Suppressor macrophage treated with lipopolysaccharide for 4 hours (primary cell): Measurements from ENCODE around the gene LMLN.
"Not testable (repeated sequence)": the region's sequence is repeated elsewhere in the genome, so short reads cannot be mapped to it uniquely, and the experiment has no call there.

Experiments used
- DNase-seq: peaks from one replicate; pipeline ENCODE4 v3.0.0-alpha.2; 2020

Gene LMLN

DNA sequence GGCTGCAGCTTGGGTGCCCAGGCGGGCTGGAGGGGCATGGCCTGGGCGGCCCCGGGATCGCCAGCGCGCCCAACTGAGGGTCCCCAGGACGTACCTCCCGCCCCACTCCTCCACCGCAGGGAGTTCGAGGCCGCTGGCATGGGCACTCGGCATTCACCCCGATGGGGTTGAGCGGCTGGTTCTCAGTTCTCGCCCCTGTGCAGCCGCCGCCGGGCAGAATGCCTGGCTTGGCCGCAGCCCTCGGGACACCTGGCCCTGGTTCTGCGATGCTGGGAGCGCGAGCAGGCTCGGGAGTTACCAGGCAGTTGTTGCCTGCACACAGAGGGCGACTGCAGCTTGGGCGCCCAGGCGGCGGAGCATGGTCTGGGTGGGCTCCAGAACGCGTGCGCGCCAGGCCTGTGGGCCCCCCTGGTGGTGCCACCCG, 121.4 kb downstream of the LMLN start:
- DNase-seq, result no peak

DNA sequence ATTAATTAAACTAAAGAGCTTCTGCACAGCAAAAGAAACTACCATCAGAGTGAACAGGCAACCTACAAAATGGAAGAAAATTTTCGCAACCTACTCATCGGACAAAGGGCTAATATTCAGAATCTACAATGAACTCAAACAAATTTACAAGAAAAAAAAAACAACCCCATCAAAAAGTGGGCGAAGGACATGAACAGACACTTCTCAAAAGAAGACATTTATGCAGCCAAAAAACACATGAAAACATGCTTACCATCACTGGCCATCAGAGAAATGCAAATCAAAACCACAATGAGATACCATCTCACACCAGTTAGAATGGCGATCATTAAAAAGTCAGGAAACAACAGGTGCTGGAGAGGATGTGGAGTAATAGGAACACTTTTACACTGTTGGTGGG, 122.2 kb downstream of the LMLN start:
- DNase-seq, result not testable (repeated sequence)

GRCh38 chr3:198088421-198088955, 128.5 kb downstream of the LMLN start:
- DNase-seq, result no peak

DNA sequence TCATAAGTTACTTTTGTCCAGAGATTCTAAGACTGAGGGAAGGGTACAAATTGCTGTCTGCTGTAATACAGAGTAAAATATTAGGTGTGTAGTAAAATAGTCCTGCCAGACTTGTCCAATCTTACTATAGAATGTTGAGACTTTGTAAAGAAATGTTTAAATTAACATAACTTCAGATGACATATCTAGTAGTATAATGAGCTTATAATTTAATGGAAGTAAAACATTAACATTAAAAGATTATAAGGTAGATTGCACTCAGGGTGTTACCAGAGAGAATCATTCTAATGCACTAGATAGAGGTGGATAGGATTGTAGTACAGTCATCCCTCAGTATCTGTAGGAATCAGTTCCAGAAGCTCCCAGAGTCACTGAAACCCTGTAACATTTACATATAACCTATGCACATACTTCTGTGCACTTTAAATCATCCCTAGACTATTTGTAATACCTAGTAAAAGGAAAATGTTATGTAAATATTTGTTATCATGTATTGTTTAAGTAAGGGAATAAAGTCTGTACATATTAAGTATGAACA, 130.8 kb downstream of the LMLN start:
- DNase-seq, result no peak

DNA sequence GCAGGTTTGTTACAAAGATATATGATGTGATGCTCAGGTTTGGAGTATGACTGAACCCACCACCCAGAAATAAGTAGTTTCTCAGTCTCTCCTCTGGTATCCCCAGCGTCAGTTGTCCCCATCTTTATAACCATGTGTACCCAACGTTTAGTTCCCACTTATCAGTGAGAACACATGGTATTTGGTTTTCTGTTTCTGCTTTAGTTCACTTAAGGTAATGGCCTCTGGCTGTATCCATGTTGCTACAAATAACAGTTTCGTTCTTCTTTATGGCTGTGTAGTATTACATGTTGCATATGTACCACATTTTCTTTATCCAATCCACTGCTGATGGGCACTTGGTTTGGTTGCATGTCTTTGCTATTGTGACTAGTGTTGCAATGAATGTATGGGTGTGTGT, 132.3 kb downstream of the LMLN start:
- DNase-seq, result no peak

DNA sequence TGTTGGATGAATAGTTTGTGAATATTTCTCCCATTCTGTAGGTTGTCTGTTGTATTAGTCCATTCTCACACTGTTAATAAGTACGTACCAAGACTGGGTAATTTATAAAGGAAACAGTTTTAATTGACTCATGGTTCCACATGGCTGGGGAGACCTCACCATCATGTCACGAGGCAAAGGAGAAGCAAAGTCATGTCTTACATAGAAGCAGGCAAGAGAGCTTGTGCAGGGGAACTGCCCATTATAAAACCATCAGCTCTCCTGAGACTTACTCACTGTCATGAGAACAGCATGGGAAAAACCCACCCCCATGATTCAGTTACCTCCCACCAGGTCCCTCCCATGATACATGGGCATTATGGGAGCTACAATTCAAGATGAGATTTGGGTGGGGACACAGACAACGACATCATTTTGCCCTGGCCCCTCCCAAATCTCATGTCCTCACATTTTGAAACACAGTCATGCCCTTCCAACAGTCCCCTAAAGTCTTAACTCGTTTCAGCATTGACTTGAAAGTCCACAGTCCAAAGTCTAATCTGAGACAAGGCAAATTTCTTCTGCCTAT, 133.2 kb downstream of the LMLN start:
- peak; percentile 31 for DNase-seq
